ENCODE results near the gene MYOM3. TPM values are rescaled to one million over a fixed set of nuclear protein-coding genes. Genes with fewer than 3 reads are reported as not detected.

MYOM3 gene
- total RNA-seq, 1 donor from 2014 or later: 0.25 TPM

DNA sequence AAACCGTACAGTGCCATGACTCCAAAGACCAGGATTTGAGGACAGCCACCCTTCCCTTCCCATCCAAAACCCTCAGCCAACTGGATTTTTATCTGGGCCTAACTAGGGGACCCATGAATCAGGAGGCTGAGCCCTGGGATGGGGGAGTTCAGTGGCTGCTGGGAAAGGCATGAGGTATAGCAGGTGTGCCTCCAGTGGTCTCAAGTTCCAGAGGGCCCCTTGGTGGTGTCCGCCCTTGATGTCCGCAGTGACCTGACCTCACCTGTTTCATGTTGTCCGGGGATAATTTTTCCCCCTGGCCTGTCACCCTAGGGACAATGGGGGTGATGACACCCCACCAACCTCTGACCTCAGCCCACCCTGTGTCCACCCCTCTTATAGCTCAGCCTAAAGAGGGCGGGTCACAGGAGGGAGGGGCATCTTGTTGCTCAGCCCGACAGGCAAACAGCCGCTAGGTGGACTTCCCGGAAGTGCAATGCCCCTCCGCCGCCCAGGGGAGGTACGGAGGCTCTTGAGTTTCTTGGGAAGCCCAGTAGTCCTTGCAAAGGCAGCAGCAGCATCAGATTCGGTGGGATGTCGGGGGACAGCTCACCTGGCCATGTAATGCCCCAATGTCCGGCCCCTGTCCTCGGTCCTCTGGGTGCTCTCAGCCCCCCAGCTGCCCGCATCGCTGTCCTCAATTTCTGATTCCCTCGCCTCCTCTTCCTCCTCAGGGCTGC, 44.8 kb upstream of the MYOM3 start:
- no peak for DNase-seq (ENCODE audit: extremely low spot score in 2 of 2)
- intact Hi-C loops (cut with DNase I): no loop called here
- no peaks in the 10 kb centered on the region for H3K36me3 ChIP-seq

GRCh38 chr1:24155011-24155782, 43.3 kb upstream of the MYOM3 start:
- no peak for DNase-seq (ENCODE audit: extremely low spot score in 2 of 2)
- H3K27ac ChIP-seq: no peak overlapping the region

More for the DNA sequence above, 44.8 kb upstream of the MYOM3 start:
- no peak overlapping the region for H3K27ac ChIP-seq
- H3K27me3 ChIP-seq: no peaks in the 10 kb centered on the region
- H3K4me1 ChIP-seq: no peaks in the 10 kb centered on the region
- H3K9me3 ChIP-seq: no peaks in the 10 kb centered on the region
- H3K4me3 ChIP-seq: no peak overlapping the region
- TF ChIP-seq CTCF (IDR thresholded peaks at IDR 0.05) (no peak), POLR2AphosphoS5 (IDR thresholded peaks at IDR 0.05; ENCODE audit: insufficient read depth in 1 of 2, low read depth in 1 of 2) (no peak), POLR2A (IDR thresholded peaks at IDR 0.05) (no peak)

GRCh38 chr1:24154215-24154614, 42.3 kb upstream of the MYOM3 start:
- intact Hi-C loops (cut with DNase I): no loop called here
- no peaks in the 10 kb centered on the region for H3K36me3 ChIP-seq
- no peak for DNase-seq (ENCODE audit: extremely low spot score in 2 of 2)
- no peaks in the 10 kb centered on the region for H3K27me3 ChIP-seq
- H3K9me3 ChIP-seq: no peaks in the 10 kb centered on the region
- H3K4me3 ChIP-seq: no peak overlapping the region
- TF ChIP-seq POLR2A (IDR thresholded peaks at IDR 0.05) (no peak), POLR2AphosphoS5 (IDR thresholded peaks at IDR 0.05; ENCODE audit: insufficient read depth in 1 of 2, low read depth in 1 of 2) (no peak), CTCF (IDR thresholded peaks at IDR 0.05) (no peak)
- H3K27ac ChIP-seq: no peak overlapping the region
- H3K4me1 ChIP-seq: peaks cover 15% of the 10 kb centered on the region

More at GRCh38 chr1:24155011-24155782, 43.3 kb upstream of the MYOM3 start:
- intact Hi-C loops (cut with DNase I): no loop called here
- Histone ChIP-seq H3K9me3 (no peaks in the 10 kb centered on the region), H3K36me3 (no peaks in the 10 kb centered on the region), H3K4me3 (no peak overlapping the region), H3K4me1 (peaks cover 7% of the 10 kb centered on the region), H3K27me3 (no peaks in the 10 kb centered on the region)
- TF ChIP-seq CTCF (IDR thresholded peaks at IDR 0.05): no peak
- TF ChIP-seq POLR2AphosphoS5 (IDR thresholded peaks at IDR 0.05; ENCODE audit: insufficient read depth in 1 of 2, low read depth in 1 of 2): no peak
- no peak for TF ChIP-seq POLR2A (IDR thresholded peaks at IDR 0.05)

DNA sequence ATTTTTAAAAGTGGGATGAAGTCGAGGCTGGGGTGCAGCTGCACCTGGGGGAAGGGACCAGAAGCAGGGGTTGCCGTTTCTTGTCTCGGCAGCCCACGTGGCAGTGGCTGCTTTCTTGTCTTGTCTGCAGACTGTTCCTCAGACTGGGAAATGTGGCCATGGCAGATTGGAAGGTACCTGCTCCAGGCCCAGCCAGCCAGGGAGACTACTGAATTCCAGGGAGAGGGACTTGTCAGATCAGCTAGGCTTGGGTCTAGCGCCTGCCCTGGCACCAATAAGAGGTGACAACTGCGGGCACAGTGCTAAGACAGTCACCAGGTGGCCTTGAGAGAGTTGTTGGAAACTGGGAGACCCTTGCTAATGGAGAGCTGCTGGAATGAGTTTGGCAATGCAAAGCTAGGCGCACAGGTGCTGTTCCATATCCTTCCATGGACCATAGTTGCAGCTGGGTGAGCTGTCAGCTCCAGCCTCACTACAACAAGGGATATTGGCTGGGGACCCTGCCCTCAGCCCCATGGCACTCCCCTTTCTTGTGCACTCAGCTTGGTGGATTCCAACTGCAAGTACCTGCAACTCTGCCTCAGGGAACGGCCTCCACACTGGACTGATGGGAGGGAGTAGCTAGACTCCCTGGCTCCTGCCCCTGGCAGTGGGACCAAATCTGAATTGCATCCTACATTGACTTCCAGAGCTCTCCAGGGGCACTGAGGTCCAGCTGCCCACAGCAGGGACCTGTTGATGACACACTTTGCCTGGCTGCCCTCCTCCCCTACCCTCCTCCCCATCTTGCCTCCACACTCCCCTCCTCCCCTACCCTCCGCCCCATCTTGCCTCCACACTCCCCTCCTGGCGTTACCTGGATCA, 40.9 kb upstream of the MYOM3 start:
- no peak for DNase-seq (ENCODE audit: extremely low spot score in 2 of 2)
- Histone ChIP-seq H3K36me3 (no peaks in the 10 kb centered on the region), H3K4me1 (peaks cover 15% of the 10 kb centered on the region), H3K27me3 (no peaks in the 10 kb centered on the region), H3K9me3 (no peaks in the 10 kb centered on the region), H3K27ac (no peak overlapping the region), H3K4me3 (no peak overlapping the region)
- intact Hi-C loops (cut with DNase I): no loop called here
- TF ChIP-seq CTCF (IDR thresholded peaks at IDR 0.05) (no peak), POLR2AphosphoS5 (IDR thresholded peaks at IDR 0.05; ENCODE audit: insufficient read depth in 1 of 2, low read depth in 1 of 2) (no peak), POLR2A (IDR thresholded peaks at IDR 0.05) (no peak)

All from vagina (tissue), 2 donors.